ENCODE data around the gene GABRR2.

DNA sequence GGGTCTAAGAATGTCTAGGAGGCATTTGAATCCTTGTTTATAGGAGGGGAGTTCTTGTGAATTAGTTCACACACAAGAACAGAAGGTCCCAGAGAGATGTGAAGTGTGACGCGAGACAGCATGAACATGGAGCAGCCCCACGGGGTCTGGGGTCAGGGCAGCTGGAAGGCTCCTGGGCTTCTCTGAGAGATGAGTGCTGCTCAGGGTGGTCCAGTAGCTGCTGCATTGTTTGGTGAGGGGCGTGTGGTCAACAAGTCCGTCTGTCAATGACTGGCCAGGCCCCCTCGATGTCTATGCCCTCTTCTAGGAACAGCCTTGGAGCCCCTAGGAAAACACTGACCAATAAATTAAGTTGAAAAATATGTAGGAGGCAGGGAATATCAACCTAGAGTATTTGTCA is 57.8 kb downstream of the GABRR2 start:
- TF ChIP-seq, protein P1, sequence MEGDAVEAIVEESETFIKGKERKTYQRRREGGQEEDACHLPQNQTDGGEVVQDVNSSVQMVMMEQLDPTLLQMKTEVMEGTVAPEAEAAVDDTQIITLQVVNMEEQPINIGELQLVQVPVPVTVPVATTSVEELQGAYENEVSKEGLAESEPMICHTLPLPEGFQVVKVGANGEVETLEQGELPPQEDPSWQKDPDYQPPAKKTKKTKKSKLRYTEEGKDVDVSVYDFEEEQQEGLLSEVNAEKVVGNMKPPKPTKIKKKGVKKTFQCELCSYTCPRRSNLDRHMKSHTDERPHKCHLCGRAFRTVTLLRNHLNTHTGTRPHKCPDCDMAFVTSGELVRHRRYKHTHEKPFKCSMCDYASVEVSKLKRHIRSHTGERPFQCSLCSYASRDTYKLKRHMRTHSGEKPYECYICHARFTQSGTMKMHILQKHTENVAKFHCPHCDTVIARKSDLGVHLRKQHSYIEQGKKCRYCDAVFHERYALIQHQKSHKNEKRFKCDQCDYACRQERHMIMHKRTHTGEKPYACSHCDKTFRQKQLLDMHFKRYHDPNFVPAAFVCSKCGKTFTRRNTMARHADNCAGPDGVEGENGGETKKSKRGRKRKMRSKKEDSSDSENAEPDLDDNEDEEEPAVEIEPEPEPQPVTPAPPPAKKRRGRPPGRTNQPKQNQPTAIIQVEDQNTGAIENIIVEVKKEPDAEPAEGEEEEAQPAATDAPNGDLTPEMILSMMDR (IDR thresholded peaks at IDR 0.05) = no peak
- TF ChIP-seq POLR2A (IDR thresholded peaks at IDR 0.05) = no peak
